PC-3 (cell line): ENCODE measurements around the gene KSR2.

Experiments
- CTCF ChIP-seq: fragments of 300-600 bp; sonication (generic); conservative IDR thresholded peaks from 2 replicates; pipeline ENCODE4 v1.5.1; 2017; ENCODE audit warnings: antibody characterized with exemption, low read depth, mild to moderate bottlenecking, low read length
- EZH2 ChIP-seq: fragments of 300-600 bp; sonication (generic); IDR thresholded peaks from one replicate; pipeline ENCODE4 v1.6.1; 2017; ENCODE audit warnings: antibody characterized with exemption, mild to moderate bottlenecking, low read length; ENCODE audit not compliant: unreplicated experiment
- EZH2phosphoT487 ChIP-seq: fragments of 300-600 bp; sonication (generic); IDR thresholded peaks from 2 replicates; pipeline ENCODE4 v1.6.1; 2018; ENCODE audit warnings: mild to moderate bottlenecking, antibody characterized with exemption, low read length, borderline replicate concordance

GRCh38 chr12:117869551-117869950 is 99.2 kb downstream of the KSR2 start:
- no peak for TF ChIP-seq CTCF
- TF ChIP-seq EZH2: no peak
- no peak for TF ChIP-seq EZH2phosphoT487
